Testis (tissue), 3 donors: ENCODE data around the gene BNIPL. TPM values are rescaled to one million over a fixed set of nuclear protein-coding genes. Genes with fewer than 3 reads are reported as not detected.

Experiments used
- DNase-seq: peaks from one replicate; pipeline ENCODE4 v3.0.0-alpha.2; 2019
- H3K27ac ChIP-seq, 2 donors: fragments of 200-600 bp; sonication (generic); one replicate each; pipeline ENCODE4 v1.5.1; 2019
- H3K27me3 ChIP-seq: fragments of 200-600 bp; sonication (generic); one replicate; pipeline ENCODE4 v1.5.1; 2019
- H3K36me3 ChIP-seq: fragments of 200-600 bp; sonication (generic); one replicate; pipeline ENCODE4 v1.5.1; 2017; ENCODE audit warnings: low read depth; ENCODE audit errors: missing control alignments
- H3K4me1 ChIP-seq: fragments of 200-600 bp; sonication (generic); one replicate; pipeline ENCODE4 v1.5.1; 2019
- H3K4me3 ChIP-seq, 2 donors: fragments of 200-600 bp; sonication (generic); one replicate each; pipeline ENCODE4 v1.5.1; 2017 to 2019
- H3K9me3 ChIP-seq: fragments of 200-600 bp; sonication (generic); one replicate; pipeline ENCODE4 v1.5.1; 2017
- POLR2A ChIP-seq: fragments of 450-650 bp; IDR thresholded peaks from one replicate; pipeline ENCODE4 v1.6.1; 2017; ENCODE audit warnings: antibody characterized with exemption, mild to moderate bottlenecking, moderate library complexity
- WGBS, 2 donors: methylation state at CpG; one replicate each; pipeline ENCODE4 v1.1.5; 2018; 5-methylcytosine and 5-hydroxymethylcytosine counted together
- intact Hi-C: fragments of 100-400 bp; cut with DNase I; formaldehyde crosslinking; loops from one replicate; pipeline ENCODE4 v1.15.1; 2023; ENCODE audit warnings: low total_unique reads
- polyA plus RNA-seq: library from polyadenylated mRNA; stranded (reverse); fragments of 350-450 nt; fragmentation: Illumina TruSeq; extraction: RNeasy Lipid Tissue Mini Kit (QIAGEN cat#74804); gene quantifications from one replicate; pipeline ENCODE4 v1.2.3, GENCODE V29; 2014; ENCODE audit warnings: low read depth, low replicate concordance; ENCODE audit not compliant: insufficient read depth
- total RNA-seq, 2 donors: library from RNA; depleted of rRNA; stranded (reverse); fragments of >200 nt; gene quantifications; one replicate each; pipeline ENCODE4 v1.2.3, GENCODE V29; 2016
- TF ChIP-seq, protein P1 (sequence below), 3 experiments: fragments of 450-650 bp in 2 of 3; fragments of 200-600 bp in 1 of 3; sonication (generic) in 1 of 3; IDR thresholded peaks; one replicate each; pipeline ENCODE4 v1.5.1; 2016 to 2019; ENCODE audit warnings: antibody characterized with exemption in 3 of 3, mild to moderate bottlenecking in 2 of 3, moderate library complexity in 1 of 3

BNIPL gene
- total and polyA plus RNA-seq, 3 donors from 2014 or later, result 3.6 to 9.3 (median 5.0) TPM

DNA sequence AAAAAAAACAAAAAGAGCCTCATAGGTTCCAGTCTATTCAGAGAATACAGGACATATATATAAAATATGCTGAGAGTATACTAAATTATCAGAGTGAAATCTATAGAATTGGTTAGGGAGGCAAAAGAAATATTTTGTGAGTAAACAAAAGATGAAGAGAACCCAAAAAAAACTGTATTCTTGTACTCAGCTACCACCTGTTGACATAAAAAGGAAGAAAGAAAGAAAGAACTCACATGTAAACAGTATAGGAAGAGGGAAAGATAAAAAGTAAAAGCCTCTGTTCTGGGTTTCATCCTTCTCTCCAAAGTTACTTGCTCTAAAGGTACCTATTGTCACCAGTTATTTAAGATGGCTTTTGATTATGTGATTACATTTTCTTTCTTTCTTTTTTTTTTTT lies 9.9 kb upstream of the BNIPL start:
- Histone ChIP-seq H3K4me3 (no peak overlapping the region), H3K27me3 (no peaks in the 10 kb centered on the region), H3K36me3 (no peaks in the 10 kb centered on the region), H3K9me3 (no peaks in the 10 kb centered on the region), H3K4me1 (peaks cover 5% of the 10 kb centered on the region), H3K27ac (no peak overlapping the region)
- no peak for TF ChIP-seq POLR2A
- TF ChIP-seq, protein P1, sequence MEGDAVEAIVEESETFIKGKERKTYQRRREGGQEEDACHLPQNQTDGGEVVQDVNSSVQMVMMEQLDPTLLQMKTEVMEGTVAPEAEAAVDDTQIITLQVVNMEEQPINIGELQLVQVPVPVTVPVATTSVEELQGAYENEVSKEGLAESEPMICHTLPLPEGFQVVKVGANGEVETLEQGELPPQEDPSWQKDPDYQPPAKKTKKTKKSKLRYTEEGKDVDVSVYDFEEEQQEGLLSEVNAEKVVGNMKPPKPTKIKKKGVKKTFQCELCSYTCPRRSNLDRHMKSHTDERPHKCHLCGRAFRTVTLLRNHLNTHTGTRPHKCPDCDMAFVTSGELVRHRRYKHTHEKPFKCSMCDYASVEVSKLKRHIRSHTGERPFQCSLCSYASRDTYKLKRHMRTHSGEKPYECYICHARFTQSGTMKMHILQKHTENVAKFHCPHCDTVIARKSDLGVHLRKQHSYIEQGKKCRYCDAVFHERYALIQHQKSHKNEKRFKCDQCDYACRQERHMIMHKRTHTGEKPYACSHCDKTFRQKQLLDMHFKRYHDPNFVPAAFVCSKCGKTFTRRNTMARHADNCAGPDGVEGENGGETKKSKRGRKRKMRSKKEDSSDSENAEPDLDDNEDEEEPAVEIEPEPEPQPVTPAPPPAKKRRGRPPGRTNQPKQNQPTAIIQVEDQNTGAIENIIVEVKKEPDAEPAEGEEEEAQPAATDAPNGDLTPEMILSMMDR (IDR thresholded peaks at IDR 0.05), result no peak
- no peak for DNase-seq
- intact Hi-C loops, result no loop called here

DNA sequence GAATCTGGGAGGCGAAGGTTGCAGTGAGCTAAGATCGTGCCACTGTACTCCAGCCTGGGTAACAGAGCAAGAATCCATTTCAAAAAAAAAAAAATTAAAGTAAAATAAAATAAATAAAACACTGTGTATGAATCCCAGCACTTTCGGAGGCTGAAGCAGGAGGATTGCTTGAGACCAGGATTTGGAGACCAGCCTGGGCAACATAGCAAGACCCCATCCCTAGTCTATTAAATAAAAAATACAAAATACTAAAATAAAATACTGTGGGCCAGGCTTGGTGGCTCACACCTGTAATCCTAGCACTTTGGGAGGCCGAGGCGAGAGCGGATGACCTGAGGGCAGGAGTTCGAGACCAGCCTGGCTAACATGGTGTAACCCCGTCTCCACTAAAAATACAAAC lies 4.2 kb upstream of the BNIPL start:
- no peak for DNase-seq
- intact Hi-C loops, result no loop called here
- Histone ChIP-seq H3K27ac (no peak overlapping the region), H3K27me3 (no peaks in the 10 kb centered on the region), H3K4me3 (no peak overlapping the region), H3K36me3 (no peaks in the 10 kb centered on the region), H3K9me3 (no peaks in the 10 kb centered on the region), H3K4me1 (no peaks in the 10 kb centered on the region)
- 97 to 98% methylated on average over 8 of the region's 8 CpGs for WGBS, 2 donors
- TF ChIP-seq POLR2A, result no peak
- TF ChIP-seq, protein P1 (IDR thresholded peaks at IDR 0.05), result no peak

DNA sequence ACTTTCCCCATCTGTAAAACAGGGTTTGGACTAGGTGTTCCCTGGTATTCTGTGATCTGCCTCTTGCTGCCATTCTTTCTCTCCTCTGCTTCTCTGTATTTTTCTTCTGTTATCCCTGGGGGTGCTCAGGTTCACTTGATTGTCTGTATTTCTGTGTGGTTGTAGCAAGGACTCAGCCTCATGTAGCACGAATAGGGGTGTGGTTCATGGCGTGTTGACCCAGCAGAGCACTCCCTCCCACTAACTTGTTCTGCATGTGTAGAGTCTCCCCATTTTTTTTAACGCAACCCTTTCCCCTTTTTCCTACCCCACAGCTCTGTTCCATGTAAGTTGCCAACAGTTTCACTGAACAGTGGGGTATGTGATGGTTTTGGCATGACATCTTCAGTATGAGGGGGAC lies 1.2 kb upstream of the BNIPL start:
- 85 to 86% methylated on average over 3 of the region's 3 CpGs for WGBS, 2 donors
- Histone ChIP-seq H3K4me3 (no peak overlapping the region), H3K36me3 (no peaks in the 10 kb centered on the region), H3K4me1 (no peaks in the 10 kb centered on the region), H3K9me3 (no peaks in the 10 kb centered on the region), H3K27me3 (no peaks in the 10 kb centered on the region), H3K27ac (no peak overlapping the region)
- intact Hi-C loops, result no loop called here
- no peak for DNase-seq
- no peak for TF ChIP-seq POLR2A
- TF ChIP-seq, protein P1 (IDR thresholded peaks at IDR 0.05), result no peak

DNA sequence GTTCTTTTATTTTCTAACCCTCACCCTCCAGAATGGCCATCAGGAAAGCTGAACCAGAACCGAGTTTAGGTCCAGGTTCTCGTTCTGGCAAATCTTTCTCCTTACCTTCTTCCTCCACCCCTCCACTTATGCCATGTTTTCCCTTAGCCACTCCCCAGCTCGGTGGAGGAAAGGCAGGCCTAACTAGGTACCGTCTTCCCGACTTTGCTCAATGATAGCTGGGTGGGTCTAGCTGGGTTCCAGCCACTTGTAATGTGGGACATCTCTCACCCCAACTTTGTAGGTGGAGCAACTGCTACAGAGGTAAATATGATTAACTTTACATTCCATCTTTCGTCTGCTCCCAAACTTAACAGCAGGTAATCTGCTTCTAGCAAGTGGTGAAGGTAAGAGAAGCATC lies 646 bp downstream of the BNIPL start:
- Histone ChIP-seq H3K27me3 (no peaks in the 10 kb centered on the region), H3K4me3 (no peak overlapping the region), H3K36me3 (no peaks in the 10 kb centered on the region), H3K27ac (no peak overlapping the region), H3K4me1 (no peaks in the 10 kb centered on the region), H3K9me3 (no peaks in the 10 kb centered on the region)
- WGBS, 2 donors, result 83 to 91% methylated on average over 6 of the region's 6 CpGs
- no peak for TF ChIP-seq POLR2A
- TF ChIP-seq, protein P1 (IDR thresholded peaks at IDR 0.05), result no peak
- DNase-seq, result no peak
- intact Hi-C loops, result no loop called here

DNA sequence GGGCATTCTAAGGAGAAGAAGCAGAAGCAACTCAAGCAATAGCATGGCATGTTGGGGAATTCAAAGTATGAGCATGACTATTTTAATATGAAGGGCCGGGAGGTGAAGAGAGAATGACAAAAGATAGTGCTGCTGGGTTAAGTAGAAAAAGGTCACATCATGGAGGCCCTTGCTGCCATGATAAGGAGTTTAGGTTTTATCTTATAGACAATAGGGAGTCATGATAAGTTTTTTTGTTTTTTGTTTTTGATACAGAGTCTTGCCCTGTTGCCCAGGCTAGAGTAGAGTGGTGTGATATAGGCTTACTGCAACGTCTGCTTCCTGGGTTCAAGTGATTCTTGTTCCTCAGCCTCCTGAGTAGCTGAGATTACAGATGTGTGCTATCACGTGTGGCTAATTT lies 3.1 kb downstream of the BNIPL start:
- WGBS, 2 donors, result 90% methylated on average over 3 of the region's 3 CpGs
- no peak for TF ChIP-seq POLR2A
- TF ChIP-seq, protein P1 (IDR thresholded peaks at IDR 0.05), result no peak
- Histone ChIP-seq H3K4me1 (no peaks in the 10 kb centered on the region), H3K27ac (no peak overlapping the region), H3K27me3 (no peaks in the 10 kb centered on the region), H3K9me3 (no peaks in the 10 kb centered on the region), H3K4me3 (no peak overlapping the region), H3K36me3 (no peaks in the 10 kb centered on the region)
- intact Hi-C loops, result no loop called here
- DNase-seq, result no peak
